BE2C (cell line): ENCODE data around the gene PSAP.

Experiments
- DNase-seq: peaks from one replicate; pipeline ENCODE4 v3.0.0-alpha.2; 2020
- H3K27me3 ChIP-seq: fragments of 250-450 bp; sonication (Bioruptor Pico); 2 replicates; pipeline ENCODE4 v1.5.1; 2020; ENCODE audit warnings: mild to moderate bottlenecking
- H3K36me3 ChIP-seq: fragments of 250-450 bp; sonication (Bioruptor Pico); 2 replicates; pipeline ENCODE4 v1.5.1; 2020; ENCODE audit warnings: mild to moderate bottlenecking
- H3K4me1 ChIP-seq: fragments of 250-450 bp; sonication (Bioruptor Pico); 2 replicates; pipeline ENCODE4 v1.5.1; 2020
- H3K4me3 ChIP-seq: 2 replicates; pipeline ENCODE4 v1.5.1; 2011; ENCODE audit warnings: low read depth, low read length
- H3K9me3 ChIP-seq: fragments of 250-450 bp; sonication (Bioruptor Pico); 2 replicates; pipeline ENCODE4 v1.5.1; 2020
- CTCF ChIP-seq: IDR thresholded peaks from 2 replicates; pipeline ENCODE4 v1.5.1; 2012; ENCODE audit warnings: mild to moderate bottlenecking, low read depth, low read length

PSAP gene

GRCh38 chr10:71835671-71836595 is 15.1 kb downstream of the PSAP start:
- Histone ChIP-seq H3K36me3 (peaks cover 35% of the 10 kb centered on the region), H3K27me3 (no peaks in the 10 kb centered on the region), H3K9me3 (no peaks in the 10 kb centered on the region), H3K4me1 (peaks cover 42% of the 10 kb centered on the region), H3K4me3 (peak overlapping the region; percentile 43)
- DNase-seq = peak; percentile 97
- TF ChIP-seq CTCF = no peak

- peaks cover 34% of the 10 kb centered on the region for H3K4me1 ChIP-seq
- H3K27me3 ChIP-seq = no peaks in the 10 kb centered on the region
- H3K36me3 ChIP-seq = peaks cover 51% of the 10 kb centered on the region
- H3K4me3 ChIP-seq = no peak overlapping the region
- no peak for DNase-seq
- no peak for TF ChIP-seq CTCF
- H3K9me3 ChIP-seq = no peaks in the 10 kb centered on the region
Observed at GRCh38 chr10:71834343-71834674, 16.7 kb downstream of the PSAP start.

- H3K36me3 ChIP-seq = peaks cover 57% of the 10 kb centered on the region
- DNase-seq = no peak
- no peaks in the 10 kb centered on the region for H3K9me3 ChIP-seq
- no peaks in the 10 kb centered on the region for H3K27me3 ChIP-seq
- peaks cover 33% of the 10 kb centered on the region for H3K4me1 ChIP-seq
- no peak for TF ChIP-seq CTCF
- H3K4me3 ChIP-seq = no peak overlapping the region
Observed at GRCh38 chr10:71833451-71834342, 17.4 kb downstream of the PSAP start.

- no peak overlapping the region for H3K4me3 ChIP-seq
- H3K4me1 ChIP-seq = peaks cover 27% of the 10 kb centered on the region
- no peaks in the 10 kb centered on the region for H3K27me3 ChIP-seq
- H3K9me3 ChIP-seq = no peaks in the 10 kb centered on the region
- no peak for DNase-seq
- peaks cover 62% of the 10 kb centered on the region for H3K36me3 ChIP-seq
- TF ChIP-seq CTCF = no peak
Observed at GRCh38 chr10:71832967-71833366, 18.1 kb downstream of the PSAP start.

- no peaks in the 10 kb centered on the region for H3K27me3 ChIP-seq
- H3K4me3 ChIP-seq = no peak overlapping the region
- peaks cover 66% of the 10 kb centered on the region for H3K36me3 ChIP-seq
- H3K9me3 ChIP-seq = no peaks in the 10 kb centered on the region
- peaks cover 16% of the 10 kb centered on the region for H3K4me1 ChIP-seq
- no peak for DNase-seq
- TF ChIP-seq CTCF = no peak
Observed at GRCh38 chr10:71831646-71832552, 19.2 kb downstream of the PSAP start.
